K562 (cell line): ENCODE data around the gene USP5. TPM values are rescaled to one million over a fixed set of nuclear protein-coding genes. Genes with fewer than 3 reads are reported as not detected.

Experiments
- CHCHD3 ChIP-seq: fragments of 250-450 bp; sonication (Bioruptor Pico); IDR thresholded peaks from 2 replicates; pipeline ENCODE4 v2.1.2; 2022; ENCODE audit warnings: mild to moderate bottlenecking
- ELF4 ChIP-seq: fragments of 450-650 bp; formaldehyde crosslinking; IDR thresholded peaks from 2 replicates; pipeline ENCODE4 v1.4.0; 2022; ENCODE audit warnings: missing genetic modification characterization
- ETS1 ChIP-seq: conservative IDR thresholded peaks from 2 replicates; pipeline ENCODE4 v1.6.1; 2011; ENCODE audit warnings: low read depth, mild to moderate bottlenecking, low read length; ENCODE audit not compliant: control insufficient read depth
- FOXA1 ChIP-seq: fragments of 450-650 bp; IDR thresholded peaks from 2 replicates; pipeline ENCODE4 v1.6.1; 2016; ENCODE audit warnings: mild to moderate bottlenecking, borderline replicate concordance
- HNRNPL ChIP-seq: fragments of 200-400 bp; formaldehyde crosslinking; IDR thresholded peaks from 2 replicates; pipeline ENCODE4 v1.6.1; 2017; ENCODE audit warnings: low read depth, mild to moderate bottlenecking, low read length
- MYC ChIP-seq, 2 experiments: fragments of 250-450 bp in 1 of 2; sonication (Bioruptor Pico) in 1 of 2; IDR thresholded peaks; 2 replicates each; pipeline versions ENCODE4 v1.5.1 to v1.6.1; 2012 to 2021; ENCODE audit warnings: low read depth in 2 of 2, borderline replicate concordance in 1 of 2, improper control_type of control experiment in 1 of 2, low read length in 1 of 2, mild to moderate bottlenecking in 1 of 2, moderate library complexity in 1 of 2
- NFE2 ChIP-seq: IDR thresholded peaks from 2 replicates; pipeline ENCODE4 v1.6.1; 2014; ENCODE audit warnings: antibody characterized with exemption, low read depth
- PML ChIP-seq: IDR thresholded peaks from 2 replicates; pipeline ENCODE4 v1.6.1; 2012; ENCODE audit warnings: low read length, inconsistent platforms
- POLR3A ChIP-seq: IDR thresholded peaks from 2 replicates; pipeline ENCODE4 v1.6.1; 2011; ENCODE audit warnings: borderline replicate concordance, mild to moderate bottlenecking, moderate library complexity; ENCODE audit not compliant: insufficient read length, insufficient read depth; ENCODE audit errors: extremely low read depth
- SNIP1 ChIP-seq: fragments of 450-650 bp; IDR thresholded peaks from 2 replicates; pipeline ENCODE4 v1.7.1; 2017; ENCODE audit warnings: low read depth, mild to moderate bottlenecking
- SNRNP70 ChIP-seq: fragments of 200-400 bp; formaldehyde crosslinking; optimal IDR thresholded peaks from 2 replicates; pipeline ENCODE3; 2017; ENCODE audit warnings: low read depth, low read length
- STAG1 ChIP-seq: sonication (generic); formaldehyde crosslinking; IDR thresholded peaks from 2 replicates; pipeline ENCODE4 v1.5.0; 2020; ENCODE audit warnings: missing genetic modification reagents, borderline replicate concordance
- TAF7 ChIP-seq: fragments of 450-650 bp; IDR thresholded peaks from 2 replicates; pipeline ENCODE4 v1.6.1; 2016; ENCODE audit warnings: missing genetic modification characterization, missing compliant biosample characterization
- TSC22D4 ChIP-seq: fragments of 450-650 bp; IDR thresholded peaks from 2 replicates; pipeline ENCODE4 v1.6.1; 2016; ENCODE audit warnings: missing genetic modification characterization, missing biosample characterization, control low read depth
- ZNF318 ChIP-seq, 2 experiments: fragments of 450-650 bp; IDR thresholded peaks; 2 replicates each; pipeline ENCODE4 v1.6.1; 2016; ENCODE audit warnings: mild to moderate bottlenecking in 2 of 2, borderline replicate concordance in 1 of 2, low read depth in 1 of 2, moderate library complexity in 1 of 2
- ZNF41 ChIP-seq: fragments of 250-450 bp; sonication (Bioruptor Pico); conservative IDR thresholded peaks from 2 replicates; pipeline ENCODE4 v1.4.0; 2020; ENCODE audit warnings: mild to moderate bottlenecking
- ZNF511 ChIP-seq: sonication (generic); formaldehyde crosslinking; IDR thresholded peaks from 2 replicates; pipeline ENCODE4 v1.8.0; 2022; ENCODE audit warnings: mild to moderate bottlenecking, missing genetic modification reagents
- ZNF696 ChIP-seq: fragments of 250-450 bp; sonication (Bioruptor Pico); conservative IDR thresholded peaks from 2 replicates; pipeline ENCODE4 v1.4.0; 2020; ENCODE audit warnings: mild to moderate bottlenecking, moderate library complexity
- polyA plus RNA-seq, 8 experiments: library from polyadenylated mRNA; depleted of rRNA in 4 of 8; stranded (reverse) in 5 of 8; unstranded in 3 of 8; fragments of >200 nt; fragmentation: Nextera tagmentation in 2 of 8; fragmentation: Illumina TruSeq in 1 of 8; extraction: Ambion mirVana in 2 of 8; extraction: Trizol in 1 of 8; gene quantifications; 2 replicates each; pipeline versions ENCODE4 v1.2.1 to v1.2.3, GENCODE V29; 2011 to 2014; ENCODE audit warnings: inconsistent platforms in 1 of 8, missing spikeins in 1 of 8
- total RNA-seq, 7 experiments: library from RNA; depleted of rRNA in 6 of 7; stranded (reverse); fragments of >200 nt in 6 of 7; fragmentation: Illumina TruSeq in 2 of 7; extraction: Trizol in 2 of 7; gene quantifications; 2 replicates each; pipeline versions ENCODE4 v1.2.1 to v1.2.3, GENCODE V29; 2011 to 2021; ENCODE audit warnings: low replicate concordance in 1 of 7

The USP5 gene
- total and polyA plus RNA-seq, 9 of the 15 experiments (the other 6 are each of a cell fraction or from before 2014, with no cell fraction given): 1.4 to 107 (median 48.6) TPM

- TF ChIP-seq ZNF318 (IDR thresholded peaks at IDR 0.05; ENCODE audit: borderline replicate concordance in 1 of 2, low read depth in 1 of 2) (no peak), HNRNPL (no peak), MYC (IDR thresholded peaks at IDR 0.05; ENCODE audit: low read depth, low read length) (peak; percentile 73), MYC (CRISPR knock-in tag; IDR thresholded peaks at IDR 0.05; ENCODE audit: borderline replicate concordance, low read depth) (no peak), ZNF511 (CRISPR knock-in tag) (no peak), NFE2 (peak; percentile 100), STAG1 (no peak), SNIP1 (no peak), ETS1 (no peak), SNRNP70 (no peak), TAF7 (tag) (peak; percentile 96), PML (peak; percentile 24; the same call in 1 of the 2 replicates), POLR3A (no peak), CHCHD3 (no peak), FOXA1 (no peak), ELF4 (CRISPR knock-in tag) (no peak), ZNF696 (no peak), TSC22D4 (tag) (no peak), ZNF41 (CRISPR knock-in tag) (no peak)
Observed at GRCh38 chr12:6890789-6891645, 39.1 kb downstream of the USP5 start (continued).
